ENCODE measurements around the gene NANOS2.

- no peak for TF ChIP-seq POLR2A (IDR thresholded peaks at IDR 0.05; ENCODE audit: low read length)
- TF ChIP-seq GATA1 (IDR thresholded peaks at IDR 0.05; ENCODE audit: low read depth, low read length), result no peak
Measured at GRCh38 chr19:45901912-45902650, 12.5 kb downstream of the NANOS2 start, which contains the start of gene MYPOP.

Measured in erythroblast (primary cell).